Sigmoid colon (tissue), 7 donors: ENCODE measurements around the gene SESTD1. TPM values are rescaled to one million over a fixed set of nuclear protein-coding genes. Genes with fewer than 3 reads are reported as not detected.
A peak's percentile ranks its signal among the peaks of the same experiment; 100 is the strongest.

Experiments used
- DNase-seq: peaks from one replicate; pipeline ENCODE4 v3.0.0-alpha.2; 2019
- H3K27ac ChIP-seq, 4 donors: fragments of 200-600 bp; sonication (generic); one replicate each; pipeline ENCODE4 v1.5.1; 2016 to 2019; ENCODE audit warnings: mild to moderate bottlenecking in 1 of 4
- H3K27me3 ChIP-seq, 3 donors: fragments of 200-600 bp; sonication (generic); one replicate each; pipeline ENCODE4 v1.5.1; 2019; ENCODE audit warnings: mild to moderate bottlenecking in 1 of 3
- H3K36me3 ChIP-seq, 4 donors: fragments of 200-600 bp; sonication (generic); one replicate each; pipeline ENCODE4 v1.5.1; 2016 to 2019
- H3K4me1 ChIP-seq, 4 donors: fragments of 200-600 bp; sonication (generic); one replicate each; pipeline ENCODE4 v1.5.1; 2017 to 2019
- H3K4me3 ChIP-seq, 4 donors: fragments of 200-600 bp; sonication (generic); one replicate each; pipeline ENCODE4 v1.5.1; 2017 to 2019; ENCODE audit warnings: mild to moderate bottlenecking in 2 of 4, moderate library complexity in 1 of 4
- H3K9me3 ChIP-seq, 4 donors: fragments of 200-600 bp in 3 of 4; sonication (generic) in 3 of 4; one replicate each; pipeline versions ENCODE4 v1.5.1 to v1.6.1; 2013 to 2019
- CTCF ChIP-seq, 4 experiments: fragments of 450-650 bp in 3 of 4; fragments of 200-600 bp in 1 of 4; IDR thresholded peaks; one replicate each; pipeline ENCODE4 v1.5.1; 2016 to 2019; ENCODE audit warnings: antibody characterized with exemption in 4 of 4, mild to moderate bottlenecking in 3 of 4, moderate library complexity in 2 of 4
- EP300 ChIP-seq, 4 donors: sonication (generic); formaldehyde crosslinking; IDR thresholded peaks; one replicate each; pipeline ENCODE4 v1.6.1; 2017; ENCODE audit warnings: antibody characterized with exemption in 4 of 4
- POLR2A ChIP-seq, 2 donors: fragments of 450-650 bp; IDR thresholded peaks; one replicate each; pipeline ENCODE4 v1.6.1; 2016; ENCODE audit warnings: antibody characterized with exemption in 2 of 2, mild to moderate bottlenecking in 2 of 2, moderate library complexity in 2 of 2
- POLR2AphosphoS5 ChIP-seq, 4 donors: sonication (generic); formaldehyde crosslinking; IDR thresholded peaks; one replicate each; pipeline ENCODE4 v1.6.1; 2017; ENCODE audit warnings: antibody characterized with exemption in 4 of 4
- WGBS, 2 donors: extraction: QIAGEN DNeasy Blood & Tissue Kit; methylation state at CpG; one replicate each; pipeline ENCODE4 v1.1.7; 2013; 5-methylcytosine and 5-hydroxymethylcytosine counted together
- intact Hi-C: fragments of 100-400 bp; cut with DNase I; formaldehyde crosslinking; loops from one replicate; pipeline ENCODE4 v1.15.1; 2023
- polyA plus RNA-seq, 3 donors: library from polyadenylated mRNA; stranded (reverse); fragments of 200-250 nt; gene quantifications; one replicate each; pipeline ENCODE4 v1.2.3, GENCODE V29; 2013
- total RNA-seq, 4 donors: library from RNA; depleted of rRNA; stranded (reverse); fragments of >200 nt; gene quantifications; one replicate each; pipeline ENCODE4 v1.1.0, GENCODE V29; 2016
- donor health status: healthy with polysubstance abuse.
- donor health status: Bipolar disorder and iron deficiency.
- donor health status: healthy.

Gene SESTD1
- total and polyA plus RNA-seq, 7 donors, result 9.5 to 52.3 (median 31.0) TPM

- Histone ChIP-seq H3K36me3 (peaks cover 0 to 13% (median 0%) of the 10 kb centered on the region in 4 donors), H3K27me3 (no peaks in the 10 kb centered on the region), H3K9me3 (no peaks in the 10 kb centered on the region), H3K4me1 (peaks cover 0 to 5% (median 0%) of the 10 kb centered on the region in 4 donors), H3K4me3 (no peak overlapping the region), H3K27ac (no peak overlapping the region)
- WGBS, 2 donors, result 90 to 98% methylated on average over 1 of the region's 1 CpG
- no peak for TF ChIP-seq EP300 (IDR thresholded peaks at IDR 0.05)
- no peak for TF ChIP-seq POLR2AphosphoS5 (IDR thresholded peaks at IDR 0.05)
- no peak for TF ChIP-seq POLR2A (IDR thresholded peaks at IDR 0.05)
- TF ChIP-seq CTCF (IDR thresholded peaks at IDR 0.05), result no peak
- intact Hi-C loops, result loop anchor here (5.0 kb wide), 1 partner anchor 241 kb away; no protein-coding TSS in a partner anchor
- DNase-seq, result no peak
Observed at GRCh38 chr2:179133016-179133415, 131.6 kb downstream of the SESTD1 start.

- Histone ChIP-seq H3K36me3 (peaks cover 0 to 13% (median 0%) of the 10 kb centered on the region in 4 donors), H3K4me1 (peaks cover 0 to under 1% (median 0%) of the 10 kb centered on the region in 4 donors), H3K9me3 (no peaks in the 10 kb centered on the region), H3K4me3 (no peak overlapping the region), H3K27ac (no peak overlapping the region), H3K27me3 (no peaks in the 10 kb centered on the region)
- TF ChIP-seq POLR2A (IDR thresholded peaks at IDR 0.05) (no peak), EP300 (IDR thresholded peaks at IDR 0.05) (no peak), CTCF (IDR thresholded peaks at IDR 0.05) (no peak), POLR2AphosphoS5 (IDR thresholded peaks at IDR 0.05) (no peak)
- DNase-seq, result no peak
- WGBS, 2 donors, result 53 to 59% methylated on average over 2 of the region's 2 CpGs
- intact Hi-C loops, result loop anchor here (5.0 kb wide), 1 partner anchor 240 kb away; no protein-coding TSS in a partner anchor
Observed at GRCh38 chr2:179132076-179132475, 132.6 kb downstream of the SESTD1 start.

- no peaks in the 10 kb centered on the region for H3K9me3 ChIP-seq
- H3K4me3 ChIP-seq, result no peak overlapping the region
- no peaks in the 10 kb centered on the region for H3K27me3 ChIP-seq
- H3K27ac ChIP-seq, result no peak overlapping the region
- DNase-seq, result no peak
- no peaks in the 10 kb centered on the region for H3K4me1 ChIP-seq
- intact Hi-C loops, result loop anchor here (5.0 kb wide), 1 partner anchor 238 kb away; no protein-coding TSS in a partner anchor
- peaks cover 0 to 13% (median 0%) of the 10 kb centered on the region in 4 donors for H3K36me3 ChIP-seq
- TF ChIP-seq POLR2AphosphoS5 (IDR thresholded peaks at IDR 0.05) (no peak), POLR2A (IDR thresholded peaks at IDR 0.05) (no peak), CTCF (IDR thresholded peaks at IDR 0.05) (no peak), EP300 (IDR thresholded peaks at IDR 0.05) (no peak)
Observed at GRCh38 chr2:179130560-179130959, 134.1 kb downstream of the SESTD1 start.

- 78% methylated on average over 1 of the region's 1 CpG for WGBS, 2 donors
- Histone ChIP-seq H3K4me3 (no peak overlapping the region), H3K9me3 (no peaks in the 10 kb centered on the region), H3K36me3 (peaks cover 0 to 13% (median 0%) of the 10 kb centered on the region in 4 donors), H3K27ac (no peak overlapping the region), H3K4me1 (no peaks in the 10 kb centered on the region), H3K27me3 (no peaks in the 10 kb centered on the region)
- no peak for DNase-seq
- TF ChIP-seq POLR2A (IDR thresholded peaks at IDR 0.05), result no peak
- no peak for TF ChIP-seq POLR2AphosphoS5 (IDR thresholded peaks at IDR 0.05)
- TF ChIP-seq CTCF (IDR thresholded peaks at IDR 0.05), result peak in 2 of 4 experiments; percentile 34 to 36
- intact Hi-C loops, result loop anchor here (5.0 kb wide), 1 partner anchor 237 kb away; no protein-coding TSS in a partner anchor
Observed at GRCh38 chr2:179129574-179130238, 134.9 kb downstream of the SESTD1 start.
